NCI-H226 (cell line): Measurements from ENCODE around the gene GCK.
"Not testable (repeated sequence)": the region's sequence is repeated elsewhere in the genome, so short reads cannot be mapped to it uniquely, and the experiment has no call there.

Experiments
- DNase-seq: peaks from one replicate; pipeline ENCODE4 v3.0.0-alpha.2; 2015

GCK gene

GRCh38 chr7:44200699-44201461 is 11.6 kb upstream of the GCK start, which contains the start of gene YKT6:
Gene YKT6 (plus strand): TSS chr7:44200978. CDS start chr7:44201136, 158 bp downstream.
- peak; percentile 99 for DNase-seq

DNA sequence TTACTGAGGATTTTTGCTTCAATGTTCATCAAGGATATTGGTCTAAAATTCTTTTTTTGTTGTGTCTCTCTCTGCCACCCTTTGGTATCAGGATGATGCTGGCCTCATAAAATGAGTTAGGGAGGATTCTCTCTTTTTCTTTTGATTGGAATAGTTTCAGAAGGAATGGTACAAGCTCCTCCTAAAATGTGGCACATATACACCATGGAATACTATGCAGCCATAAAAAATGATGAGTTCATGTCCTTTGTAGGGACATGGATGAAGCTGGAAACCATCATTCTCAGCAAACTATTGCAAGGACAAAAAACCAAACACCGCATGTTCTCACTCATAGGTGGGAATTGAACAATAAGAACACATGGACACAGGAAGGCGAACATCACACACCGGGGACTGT is 10.9 kb upstream of the GCK start:
- DNase-seq: not testable (repeated sequence)

GRCh38 chr7:44197474-44197873 is 8.2 kb upstream of the GCK start:
- DNase-seq: no peak

GRCh38 chr7:44196450-44196872 is 7.2 kb upstream of the GCK start:
- peak; percentile 42 for DNase-seq

DNA sequence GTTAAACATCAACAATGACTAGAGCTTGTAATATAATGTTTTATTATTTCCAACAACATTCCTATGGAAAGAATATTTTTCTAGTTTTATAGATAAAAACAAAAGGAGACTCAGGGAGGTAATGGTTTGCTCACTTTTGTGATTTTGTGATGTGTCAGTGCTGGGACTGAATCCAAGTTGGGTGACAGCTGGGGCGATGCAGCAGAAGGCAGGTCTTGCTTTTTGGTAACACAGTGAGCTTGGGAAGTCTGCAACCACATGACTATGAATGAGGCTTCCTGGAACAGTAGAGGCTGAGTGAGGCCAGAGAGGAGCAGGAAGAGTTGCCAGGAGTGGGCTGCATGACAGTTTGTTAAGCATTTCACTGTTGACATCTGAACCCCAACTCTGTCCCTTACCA is 6.7 kb upstream of the GCK start:
- DNase-seq: no peak

GRCh38 chr7:44194562-44195145 is 5.4 kb upstream of the GCK start:
- DNase-seq: no peak

GRCh38 chr7:44194069-44194468 is 4.8 kb upstream of the GCK start:
- DNase-seq: peak; percentile 29

DNA sequence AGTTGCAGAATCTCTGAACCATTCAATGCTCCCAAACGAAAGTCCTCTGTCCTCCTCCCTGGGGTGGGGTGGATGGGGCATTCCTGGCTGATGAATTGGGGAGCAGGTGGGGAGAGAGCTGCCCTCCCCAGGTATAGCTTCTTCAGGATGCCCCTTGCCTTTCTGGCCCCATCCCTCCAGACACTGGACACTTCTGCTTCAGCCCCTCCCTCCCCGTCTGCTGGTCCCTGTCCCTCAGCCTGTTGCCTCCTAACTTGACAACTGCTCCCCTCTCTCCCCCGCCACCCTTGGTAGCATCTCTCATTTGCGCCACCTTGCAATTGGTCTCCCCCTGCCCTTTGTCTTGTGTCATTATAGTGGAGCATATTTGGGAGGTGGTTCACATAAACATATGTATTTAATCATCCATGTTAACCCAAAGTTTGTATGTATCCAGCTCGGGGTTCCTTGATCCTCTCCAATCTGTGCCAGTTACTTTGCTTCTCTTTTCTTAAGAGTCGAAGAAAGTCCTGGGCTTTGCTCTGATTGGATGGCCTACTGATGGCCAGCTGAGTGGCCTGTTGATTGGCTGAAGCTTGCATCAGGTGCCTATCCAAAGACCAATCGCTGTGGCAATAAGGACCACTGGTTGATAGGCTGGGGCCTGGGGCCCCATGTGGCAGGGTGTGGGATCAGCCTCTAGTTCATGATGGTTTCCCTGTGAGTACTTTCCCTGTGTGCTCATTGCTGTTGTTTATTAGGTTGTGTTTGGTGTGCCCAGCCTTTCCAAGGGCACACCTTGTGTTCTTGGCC is 4.0 kb upstream of the GCK start:
- DNase-seq: no peak

DNA sequence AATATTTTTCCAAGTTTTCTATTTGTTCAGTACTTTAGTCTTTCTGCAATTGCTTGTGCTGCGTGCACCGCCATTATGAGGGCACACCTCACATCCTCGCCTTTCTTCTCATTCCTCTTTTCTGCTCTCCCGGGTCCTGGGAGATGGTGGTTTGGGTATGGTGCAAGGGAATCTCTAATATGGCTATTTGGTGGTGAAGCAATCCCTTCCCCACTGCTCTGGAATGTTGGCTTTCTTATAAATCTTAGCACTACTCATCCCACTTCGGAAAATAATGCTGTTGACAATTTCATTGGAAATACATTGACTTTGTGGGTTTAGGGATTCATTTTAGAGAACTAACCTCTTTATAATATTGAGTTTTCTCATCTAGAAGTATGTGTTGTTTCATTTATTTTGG is 1.9 kb upstream of the GCK start:
- DNase-seq: no peak

GRCh38 chr7:44189993-44190872 is 994 bp upstream of the GCK start:
- DNase-seq: no peak

DNA sequence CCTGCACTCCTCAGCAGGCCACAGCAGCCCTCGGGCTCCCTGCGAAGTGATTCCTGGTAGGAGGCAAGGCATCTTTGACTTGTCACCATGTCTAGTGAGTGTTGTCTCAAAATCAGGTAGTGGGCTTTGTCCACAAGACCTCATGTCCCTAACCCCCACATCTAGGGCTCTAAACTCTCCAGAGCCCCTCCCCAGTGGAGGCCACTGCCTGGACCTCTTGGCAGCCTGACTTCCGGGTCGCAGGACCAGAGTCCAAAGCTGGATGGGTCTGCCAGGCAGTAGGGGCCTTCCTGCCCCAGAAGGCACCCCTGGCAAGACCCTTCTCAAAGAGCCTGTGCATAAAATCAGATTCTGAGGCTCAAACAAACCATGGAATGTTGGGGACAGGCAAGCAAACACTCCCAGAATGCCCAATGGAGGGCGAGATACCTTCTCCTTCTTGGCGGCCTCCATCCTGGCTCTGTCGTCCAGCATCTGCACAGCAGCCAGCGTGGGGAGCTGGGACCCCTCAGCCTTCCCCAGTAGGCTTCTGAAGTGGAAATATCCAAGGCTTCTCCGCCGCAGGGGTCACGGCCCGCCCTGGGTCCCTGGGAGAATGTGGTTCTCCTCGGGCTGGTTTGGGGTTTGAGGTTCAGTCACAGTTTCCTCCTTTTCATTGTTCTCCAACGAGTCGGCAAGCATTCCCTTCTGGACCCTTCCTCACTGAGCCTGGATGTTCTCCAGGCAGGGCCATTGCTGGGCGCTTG is 586 bp downstream of the GCK start:
- no peak for DNase-seq

- DNase-seq: no peak
These were observed 1.4 kb downstream of the GCK start for GRCh38 chr7:44187636-44188416.

DNA sequence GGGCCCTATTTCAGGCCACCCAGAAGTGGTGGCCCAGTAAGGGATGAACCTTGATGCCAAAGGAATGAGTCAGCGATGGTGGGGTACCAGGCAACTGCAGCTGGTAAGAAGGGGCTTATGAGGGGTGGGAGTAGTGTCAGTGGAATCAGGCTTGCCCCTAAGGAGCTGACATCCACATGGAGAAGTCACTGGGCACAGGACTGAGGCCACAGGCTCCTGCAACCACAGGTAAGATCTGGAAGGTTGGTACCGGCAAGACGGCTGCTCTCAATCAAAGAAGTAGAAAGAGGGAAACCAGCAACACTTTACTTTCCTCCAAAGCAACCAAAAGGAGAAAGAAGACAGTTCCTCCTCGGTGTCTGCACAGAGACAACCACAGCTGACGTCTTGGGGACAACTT is 2.5 kb downstream of the GCK start:
- no peak for DNase-seq

DNA sequence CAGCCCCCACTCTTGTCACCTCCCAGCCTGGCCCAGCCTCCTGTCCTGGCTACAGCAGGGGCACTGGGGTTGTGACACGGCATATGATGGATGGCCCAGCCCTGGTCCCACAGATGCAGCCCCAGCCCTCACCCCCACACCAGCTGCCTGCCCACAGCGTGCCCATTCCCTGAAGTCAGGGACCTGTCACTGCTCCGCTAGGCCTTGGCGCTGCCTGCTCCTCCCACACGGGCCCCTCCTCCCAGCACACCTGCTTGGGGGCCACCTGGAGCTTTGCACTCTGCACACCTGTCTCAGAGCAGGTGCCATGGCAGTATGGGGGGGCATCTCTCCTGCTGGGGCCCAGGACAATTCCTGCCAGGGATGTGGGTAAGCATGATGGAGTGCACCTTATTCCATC is 3.5 kb downstream of the GCK start:
- DNase-seq: no peak

GRCh38 chr7:44184873-44185446 is 4.3 kb downstream of the GCK start:
- DNase-seq: no peak

DNA sequence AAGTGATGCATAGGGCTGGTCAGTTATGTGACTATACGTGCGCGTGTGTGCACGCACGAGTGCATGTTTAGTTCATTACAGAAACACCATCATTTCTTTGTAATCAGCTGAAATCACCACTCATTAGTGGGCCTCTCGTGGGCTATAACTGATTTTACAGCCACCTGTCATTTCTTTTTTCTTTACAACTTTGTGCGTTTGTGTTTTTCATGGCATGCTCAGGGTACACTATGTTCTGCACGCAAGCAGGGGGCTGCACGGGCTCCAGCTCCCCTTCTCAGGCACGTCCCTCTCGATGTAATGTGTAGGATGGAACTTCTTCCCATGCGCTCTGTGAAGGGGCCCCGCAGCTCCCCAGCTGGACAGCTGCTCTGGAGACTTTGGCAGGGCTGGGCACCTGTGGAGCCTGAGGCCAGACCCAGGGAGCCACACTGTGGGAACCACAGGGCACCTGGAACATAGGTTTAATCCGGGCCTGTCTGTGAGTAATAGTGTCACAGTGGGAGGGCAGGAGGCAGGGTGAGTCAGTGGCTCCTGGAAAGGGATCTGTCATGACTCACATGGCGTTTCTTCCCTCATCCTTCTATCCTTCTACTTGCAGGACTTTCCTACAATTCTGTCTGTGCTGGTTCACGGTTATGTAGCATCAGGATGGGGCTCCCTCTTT is 4.9 kb downstream of the GCK start:
- DNase-seq: peak; percentile 87

- peak; percentile 61 for DNase-seq
These were observed 5.9 kb downstream of the GCK start for GRCh38 chr7:44183386-44183785.

DNA sequence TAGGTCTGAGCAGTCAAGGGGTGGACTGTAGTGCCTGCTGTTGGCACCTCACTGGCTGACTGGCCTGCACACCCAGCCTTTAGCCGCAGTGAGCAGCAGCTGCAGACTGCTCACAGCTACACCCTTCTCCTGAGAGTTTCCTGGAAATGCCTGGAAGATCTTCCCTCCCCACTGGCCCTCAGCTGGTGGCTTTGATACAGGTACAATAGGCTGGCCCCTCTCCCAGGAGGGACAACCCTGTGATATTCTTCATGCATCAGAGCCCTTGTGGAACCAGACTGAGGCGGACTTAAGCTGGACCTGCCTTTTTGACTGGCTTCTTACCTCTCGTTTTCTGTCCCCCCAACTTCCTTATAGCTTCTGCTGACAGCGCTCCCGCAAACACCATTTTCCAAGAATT is 6.4 kb downstream of the GCK start:
- no peak for DNase-seq

DNA sequence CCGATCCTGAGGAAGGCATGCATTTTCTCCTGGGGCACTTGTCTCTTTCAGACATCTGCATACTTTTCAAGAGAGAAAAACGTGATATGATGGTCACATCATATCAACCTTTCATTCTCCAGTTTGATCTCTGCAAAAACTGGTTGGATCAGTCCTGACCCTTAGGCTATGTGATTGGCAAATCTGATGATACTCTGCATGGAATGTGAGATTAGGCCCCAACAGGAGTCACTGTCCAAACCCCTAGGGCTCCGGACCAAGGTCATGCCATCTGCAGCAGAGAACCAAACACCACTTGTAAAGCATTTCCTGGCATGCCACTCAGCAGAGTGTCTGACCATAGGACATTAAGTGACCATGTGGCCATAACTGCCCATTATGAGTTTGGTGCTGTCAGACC is 8.6 kb downstream of the GCK start:
- DNase-seq: no peak

DNA sequence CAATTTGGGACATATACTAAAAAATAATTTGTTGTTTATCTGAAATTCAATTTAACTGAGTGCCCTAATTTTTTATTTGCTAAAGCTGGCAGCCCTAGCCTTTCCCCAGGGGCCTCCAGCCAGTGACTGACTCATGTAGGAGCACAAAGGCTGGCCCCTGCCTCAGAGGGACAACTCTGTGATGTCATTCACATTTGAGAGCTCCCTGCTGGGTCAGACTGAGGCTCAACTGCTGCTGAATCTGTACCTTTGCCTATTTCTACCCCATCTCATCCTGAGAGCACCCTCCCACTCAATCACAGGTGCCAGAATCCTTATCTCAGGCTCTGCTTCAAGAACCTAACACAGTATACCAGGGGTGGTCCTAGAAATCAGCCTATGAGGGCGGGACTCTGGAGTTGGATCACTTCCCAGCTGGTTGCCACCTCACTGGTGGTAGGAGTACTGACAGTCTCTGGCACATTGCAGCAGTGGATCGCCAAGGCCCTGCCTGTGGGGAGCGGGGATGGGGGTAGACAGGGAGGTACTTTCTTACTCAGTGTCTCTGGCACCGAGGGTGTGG is 11.6 kb downstream of the GCK start:
- peak; percentile 75 for DNase-seq
